HK-2 (cell line): Measurements from ENCODE around the gene SLC7A9.
"Not testable (repeated sequence)": the region's sequence is repeated elsewhere in the genome, so short reads cannot be mapped to it uniquely, and the experiment has no call there.

Experiments used
- DNase-seq: peaks from one replicate; pipeline ENCODE4 v3.0.0-alpha.2; 2018; ENCODE audit not compliant: unreplicated experiment

SLC7A9 gene

GRCh38 chr19:32885255-32885654 is 15.7 kb upstream of the SLC7A9 start:
- DNase-seq = not testable (repeated sequence)

GRCh38 chr19:32881766-32882165 is 12.2 kb upstream of the SLC7A9 start:
- no peak for DNase-seq

- no peak for DNase-seq
These were observed 11.1 kb upstream of the SLC7A9 start for GRCh38 chr19:32880622-32881021.

- no peak for DNase-seq
These were observed 10.2 kb upstream of the SLC7A9 start for GRCh38 chr19:32879741-32880140.

GRCh38 chr19:32878988-32879387 is 9.4 kb upstream of the SLC7A9 start:
- no peak for DNase-seq

GRCh38 chr19:32877977-32878745 is 8.6 kb upstream of the SLC7A9 start:
- no peak for DNase-seq

- DNase-seq = no peak
These were observed 7.9 kb upstream of the SLC7A9 start for GRCh38 chr19:32877323-32877912.

GRCh38 chr19:32876919-32877285 is 7.3 kb upstream of the SLC7A9 start:
- no peak for DNase-seq

GRCh38 chr19:32876236-32876918 is 6.8 kb upstream of the SLC7A9 start:
- no peak for DNase-seq

GRCh38 chr19:32875428-32875827 is 5.9 kb upstream of the SLC7A9 start:
- no peak for DNase-seq

GRCh38 chr19:32874605-32875004 is 5.0 kb upstream of the SLC7A9 start:
- DNase-seq = no peak

GRCh38 chr19:32873247-32873959 is 3.8 kb upstream of the SLC7A9 start:
- DNase-seq = no peak

- no peak for DNase-seq
These were observed 2.8 kb upstream of the SLC7A9 start for GRCh38 chr19:32872391-32872790.

GRCh38 chr19:32870981-32871451 is 1.4 kb upstream of the SLC7A9 start:
- no peak for DNase-seq

GRCh38 chr19:32869966-32870573 is 503 bp upstream of the SLC7A9 start:
- no peak for DNase-seq

GRCh38 chr19:32868206-32868950 is 1.2 kb downstream of the SLC7A9 start:
- no peak for DNase-seq

- not testable (repeated sequence) for DNase-seq
These were observed 2.1 kb downstream of the SLC7A9 start for GRCh38 chr19:32867436-32867835.

GRCh38 chr19:32866564-32867265 is 2.9 kb downstream of the SLC7A9 start:
- DNase-seq = no peak

GRCh38 chr19:32866061-32866460 is 3.5 kb downstream of the SLC7A9 start:
- DNase-seq = no peak

- DNase-seq = no peak
These were observed 4.2 kb downstream of the SLC7A9 start for GRCh38 chr19:32865326-32865725.
